IMR-90 (cell line): Measurements from ENCODE around the gene KLHL40. TPM values are rescaled to one million over a fixed set of nuclear protein-coding genes. Genes with fewer than 3 reads are reported as not detected.

ENCODE experiments used
- ATAC-seq: fragments of 200-7000 bp; cut with Tn5 transposase; 2 replicates; pipeline ENCODE4 v1.9.1; 2020; ENCODE audit warnings: low read depth, mild to moderate bottlenecking, moderate library complexity
- Bru-seq: library from RNA; stranded (reverse); fragments of 400-500 nt; gene quantifications from one replicate; lab custom pipeline; 2021; lab: Mats Ljungman, UMichigan
- BruChase-seq, 2 experiments: library from RNA; stranded (reverse); fragments of 400-500 nt; gene quantifications; one replicate each; lab custom pipeline; 2021; lab: Mats Ljungman, UMichigan
- BruUV-seq: library from RNA; stranded (reverse); fragments of 400-500 nt; replicated peaks from 2 replicates; lab custom pipeline; 2021; lab: Mats Ljungman, UMichigan
- CTCF ChIA-PET: fragments of 300-600 bp; formaldehyde crosslinking; extraction: SDS; loops from one replicate; lab custom pipeline; 2021; ENCODE audit warnings: antibody characterized with exemption; lab: Yijun Ruan, JAX
- POLR2A ChIA-PET: fragments of 300-600 bp; sonication (Branson Sonifier 250); formaldehyde crosslinking; loops from one replicate; lab custom pipeline; 2022; ENCODE audit warnings: antibody characterized with exemption; ENCODE audit not compliant: unreplicated experiment; lab: Charles Lee
- DNase-seq: peaks from one replicate; pipeline ENCODE4 v3.0.0; 2013
- H2AFZ ChIP-seq: replicated peaks from 2 replicates; pipeline ENCODE3; 2013; ENCODE audit warnings: low read length, mild to moderate bottlenecking; ENCODE audit not compliant: poor library complexity
- H2AK5ac ChIP-seq: 2 replicates; pipeline ENCODE4 v1.6.1; 2013; ENCODE audit warnings: low read depth, low read length, inconsistent platforms
- H2AK9ac ChIP-seq: replicated peaks from 2 replicates; pipeline ENCODE3; 2013; ENCODE audit warnings: mild to moderate bottlenecking, low read depth, low read length, moderate library complexity; ENCODE audit not compliant: poor library complexity
- H2BK120ac ChIP-seq: 2 replicates; pipeline ENCODE4 v1.6.1; 2013; ENCODE audit warnings: low read depth, low read length, inconsistent platforms
- H2BK15ac ChIP-seq: 3 replicates; pipeline ENCODE4 v1.6.1; 2013; ENCODE audit warnings: low read depth, low read length, inconsistent platforms
- H2BK20ac ChIP-seq: 2 replicates; pipeline ENCODE4 v1.6.1; 2013; ENCODE audit warnings: low read depth, mild to moderate bottlenecking, inconsistent platforms, low read length, moderate library complexity
- H2BK5ac ChIP-seq: 2 replicates; pipeline ENCODE4 v1.6.1; 2013; ENCODE audit warnings: mild to moderate bottlenecking, low read depth, low read length, inconsistent platforms; ENCODE audit not compliant: poor library complexity, severe bottlenecking
- H3K14ac ChIP-seq: replicated peaks from 2 replicates; pipeline ENCODE4 v1.6.1; 2013; ENCODE audit warnings: low read depth, low read length, inconsistent platforms
- H3K18ac ChIP-seq: 2 replicates; pipeline ENCODE4 v1.6.1; 2013; ENCODE audit warnings: low read depth, low read length, control low read depth
- H3K23ac ChIP-seq: 2 replicates; pipeline ENCODE4 v1.6.1; 2013; ENCODE audit warnings: low read depth, low read length, inconsistent platforms
- H3K27ac ChIP-seq: 2 replicates; pipeline ENCODE4 v1.5.1; 2013; ENCODE audit warnings: mild to moderate bottlenecking, control low read depth, low read length; ENCODE audit not compliant: insufficient read depth
- H3K27me3 ChIP-seq: 2 replicates; pipeline ENCODE4 v1.6.1; 2013; ENCODE audit warnings: low read length; ENCODE audit not compliant: control insufficient read depth, insufficient read depth
- H3K36me3 ChIP-seq: 2 replicates; pipeline ENCODE4 v1.6.1; 2013; ENCODE audit warnings: low read length, mixed read lengths; ENCODE audit not compliant: control insufficient read depth, insufficient read depth
- H3K4ac ChIP-seq: 2 replicates; pipeline ENCODE4 v1.6.1; 2013; ENCODE audit warnings: low read depth, low read length, inconsistent platforms
- H3K4me1 ChIP-seq: 2 replicates; pipeline ENCODE4 v1.6.1; 2013; ENCODE audit warnings: low read length, mixed read lengths; ENCODE audit not compliant: control insufficient read depth, insufficient read depth
- H3K4me2 ChIP-seq: 2 replicates; pipeline ENCODE4 v1.6.1; 2013; ENCODE audit warnings: low read depth, mild to moderate bottlenecking, control low read depth, low read length, moderate library complexity
- H3K4me3 ChIP-seq: 2 replicates; pipeline ENCODE4 v1.5.1; 2013; ENCODE audit warnings: low read depth, mild to moderate bottlenecking, control low read depth, low read length, moderate library complexity; ENCODE audit not compliant: insufficient read depth
- H3K56ac ChIP-seq: 2 replicates; pipeline ENCODE4 v1.6.1; 2013; ENCODE audit warnings: low read length, inconsistent platforms; ENCODE audit not compliant: insufficient read depth; ENCODE audit errors: extremely low read depth
- H3K79me1 ChIP-seq, 2 experiments: 2 replicates each; pipeline ENCODE4 v1.6.1; 2013; ENCODE audit warnings: low read length in 2 of 2, inconsistent platforms in 1 of 2, low read depth in 1 of 2
- H3K9ac ChIP-seq: 2 replicates; pipeline ENCODE4 v1.6.1; 2013; ENCODE audit warnings: low read depth, low read length, control low read depth
- H3K9me1 ChIP-seq: 2 replicates; pipeline ENCODE4 v1.6.1; 2013; ENCODE audit warnings: low read length, inconsistent platforms; ENCODE audit not compliant: insufficient read depth
- H3K9me3 ChIP-seq: 2 replicates; pipeline ENCODE4 v1.6.1; 2013; ENCODE audit warnings: low read length; ENCODE audit not compliant: control insufficient read depth, insufficient read depth
- H4K20me1 ChIP-seq: 2 replicates; pipeline ENCODE4 v1.6.1; 2013; ENCODE audit warnings: low read length, inconsistent platforms; ENCODE audit not compliant: insufficient read depth
- H4K5ac ChIP-seq: 2 replicates; pipeline ENCODE4 v1.6.1; 2013; ENCODE audit warnings: mild to moderate bottlenecking, low read depth, low read length, control low read depth
- H4K8ac ChIP-seq, 2 experiments: 2 replicates each; pipeline ENCODE4 v1.6.1; 2013; ENCODE audit warnings: low read depth in 2 of 2, low read length in 2 of 2, control low read depth in 1 of 2, inconsistent platforms in 1 of 2
- H4K91ac ChIP-seq: 2 replicates; pipeline ENCODE4 v1.6.1; 2013; ENCODE audit warnings: low read depth, low read length, inconsistent platforms; ENCODE audit not compliant: insufficient read depth
- CHD1 ChIP-seq: IDR thresholded peaks from 2 replicates; pipeline ENCODE4 v1.6.1; 2012; ENCODE audit warnings: low read depth, low read length, improper control_type of control experiment
- USF2 ChIP-seq: fragments of 150-350 bp; IDR thresholded peaks from 2 replicates; pipeline ENCODE4 v1.6.1; 2017; ENCODE audit warnings: mild to moderate bottlenecking, antibody characterized with exemption, low read length, low read depth
- whole genome bisulfite sequencing, 2 experiments: methylation state at CpG; one replicate each; pipeline versions ENCODE4 v1.1.5 to v1.1.7; 2013; ENCODE audit warnings: missing lambda C conversion rate in 2 of 2; ENCODE audit not compliant: insufficient read length in 1 of 2; ENCODE audit errors: extremely low coverage in 2 of 2; 5-methylcytosine and 5-hydroxymethylcytosine counted together
- dilution Hi-C: fragments of 300-500 bp; cut with HindIII; formaldehyde crosslinking; loops from one replicate; pipeline ENCODE4 v1.14.3; 2018; ENCODE audit warnings: low sequenced_read_pairs; ENCODE audit not compliant: unreplicated experiment
- in situ Hi-C: fragments of 300-500 bp; cut with MboI; formaldehyde crosslinking; loops from 3 replicates; pipeline ENCODE4 v1.14.3; 2019; ENCODE audit warnings: low sequenced_read_pairs, inconsistent platforms, mixed read lengths
- intact Hi-C: fragments of 100-400 bp; cut with micrococcal nuclease; formaldehyde crosslinking; loops from 2 replicates; pipeline ENCODE4 v1.10.0; 2022
- long read RNA-seq: library from polyadenylated mRNA; unstranded; transcript quantifications from one replicate; pipeline ENCODE4 v2.0.0, GENCODE V29; 2021; ENCODE audit not compliant: unreplicated experiment
- polyA plus RNA-seq, 3 experiments: library from polyadenylated mRNA; depleted of rRNA; stranded (reverse); fragments of >200 nt; gene quantifications; 2 replicates each; pipeline ENCODE4 v1.2.3, GENCODE V29; 2012; ENCODE audit warnings: low replicate concordance in 1 of 3
- total RNA-seq: library from RNA; depleted of rRNA; stranded (reverse); fragments of >200 nt; gene quantifications from 2 replicates; pipeline ENCODE4 v1.2.3, GENCODE V29; 2012; rRNA removed

KLHL40 gene
- total RNA-seq, result not detected in 2 replicates
- not detected in 2 replicates for polyA plus RNA-seq (2012; rRNA removed)
- not detected in 2 replicates for polyA plus RNA-seq (2012; cell fraction: cytosol; rRNA removed)
- polyA plus RNA-seq (2012; cell fraction: nucleus; rRNA removed; ENCODE audit: low replicate concordance), result not detected in 2 replicates
- not detected for Bru-seq, nascent RNA
- BruChase-seq, experiment 1, labeled RNA remaining after a 6-hour chase, result not detected
- BruChase-seq, experiment 2, labeled RNA remaining after a 2-hour chase, result not detected
- long read RNA-seq, result 0 reads

GRCh38 chr3:42685363-42685881 is at the start of gene KLHL40:
Gene KLHL40, plus strand, starts transcription at chr3:42685537. Its CDS starts 82 bp downstream, at chr3:42685619.
- H3K79me1 ChIP-seq, result no peaks in the 10 kb centered on the region
- H3K4me2 ChIP-seq, result peak within 1 kb of the TSS; percentile 80
- no peak within 1 kb of the TSS for H3K9ac ChIP-seq
- peak within 1 kb of the TSS; percentile 62; the same call in 1 of the 2 replicates for H2BK20ac ChIP-seq
- intact Hi-C loops, result no loop called here
- DNase-seq (no peak), ATAC-seq (no peak)
- H2AFZ ChIP-seq, result peak within 1 kb of the TSS; percentile 88
- H3K27ac ChIP-seq, result no peak within 1 kb of the TSS
- in situ Hi-C loops, result no loop called here
- peak within 1 kb of the TSS; percentile 82; the same call in 2 of the 3 replicates for H2BK15ac ChIP-seq
- H3K9me1 ChIP-seq, result peaks cover 6% of the 10 kb centered on the region
- H4K91ac ChIP-seq, result peak within 1 kb of the TSS; percentile 36; the same call in 1 of the 2 replicates
- no TSS peak for BruUV-seq
- H3K18ac ChIP-seq, result no peak within 1 kb of the TSS
- H4K5ac ChIP-seq, result no peak within 1 kb of the TSS
- H3K4me3 ChIP-seq, result peak within 1 kb of the TSS; percentile 27
- 40% methylated on average over 17 of the region's 34 CpGs; no CpG with 5 or more reads in 1 of the 2 experiments for WGBS, 2 experiments
- peaks cover 7% of the 10 kb centered on the region for H3K9me3 ChIP-seq
- no peak for TF ChIP-seq USF2
- TF ChIP-seq CHD1, result no peak
- dilution Hi-C loops, result no loop called here
- no peak within 1 kb of the TSS; the same call in 1 of the 2 replicates for H3K14ac ChIP-seq
- H3K27me3 ChIP-seq, result peaks cover 36% of the 10 kb centered on the region
- H4K20me1 ChIP-seq, result no peaks in the 10 kb centered on the region; the same call in 1 of the 2 replicates
- POLR2A ChIA-PET, result no interaction called here
- no peak within 1 kb of the TSS for H3K4ac ChIP-seq
- no peaks in the 10 kb centered on the region for H3K36me3 ChIP-seq
- H3K23ac ChIP-seq, result no peak within 1 kb of the TSS; the same call in 1 of the 2 replicates
- no peak within 1 kb of the TSS for H3K56ac ChIP-seq
- peaks cover 7% of the 10 kb centered on the region for H3K4me1 ChIP-seq
- peak within 1 kb of the TSS; percentile 37 for H2AK9ac ChIP-seq
- CTCF ChIA-PET, result no interaction called here
- H2BK5ac ChIP-seq, result no peak within 1 kb of the TSS
- H4K8ac ChIP-seq, result no peak within 1 kb of the TSS
- H2AK5ac ChIP-seq, result peak within 1 kb of the TSS; percentile 29; the same call in 1 of the 2 replicates
- H2BK120ac ChIP-seq, result peak within 1 kb of the TSS; percentile 40; the same call in 1 of the 2 replicates
